Peyer's patch (tissue), 4 donors: ENCODE measurements around the gene SPATA33. TPM values are rescaled to one million over a fixed set of nuclear protein-coding genes. Genes with fewer than 3 reads are reported as not detected.
"Not testable (repeated sequence)": the region's sequence is repeated elsewhere in the genome, so short reads cannot be mapped to it uniquely, and the experiment has no call there.

Source experiments
- DNase-seq, 3 donors: peaks; one replicate each; pipeline ENCODE4 v3.0.0-alpha.2; 2017 to 2019
- H3K27ac ChIP-seq, 4 donors: fragments of 200-600 bp; sonication (generic); one replicate each; pipeline ENCODE4 v1.5.1; 2016 to 2019
- H3K27me3 ChIP-seq, 2 donors: fragments of 200-600 bp; sonication (generic); one replicate each; pipeline ENCODE4 v1.5.1; 2019
- H3K36me3 ChIP-seq, 3 donors: fragments of 200-600 bp; sonication (generic); one replicate each; pipeline ENCODE4 v1.5.1; 2016 to 2019
- H3K4me1 ChIP-seq, 4 donors: fragments of 200-600 bp; sonication (generic); one replicate each; pipeline ENCODE4 v1.5.1; 2016 to 2019
- H3K4me3 ChIP-seq, 4 donors: fragments of 200-600 bp; sonication (generic); 1 replicate in 3 of 4; 2 replicates in 1 of 4; pipeline ENCODE4 v1.5.1; 2016 to 2019; ENCODE audit warnings: mild to moderate bottlenecking in 1 of 4
- H3K9me3 ChIP-seq, 4 donors: fragments of 200-600 bp; sonication (generic); one replicate each; pipeline ENCODE4 v1.5.1; 2016 to 2019; ENCODE audit warnings: mild to moderate bottlenecking in 1 of 4
- POLR2A ChIP-seq, 2 donors: fragments of 450-650 bp; IDR thresholded peaks; one replicate each; pipeline ENCODE4 v1.5.1; 2017; ENCODE audit warnings: antibody characterized with exemption in 2 of 2, mild to moderate bottlenecking in 2 of 2, moderate library complexity in 2 of 2
- total RNA-seq, 4 donors: library from RNA; depleted of rRNA; stranded (reverse); fragments of >200 nt; gene quantifications; one replicate each; pipeline ENCODE4 v1.1.0, GENCODE V29; 2016
- TF ChIP-seq, protein P1 (sequence below), 6 experiments: fragments of 450-650 bp in 4 of 6; fragments of 200-600 bp in 2 of 6; sonication (generic) in 1 of 6; IDR thresholded peaks; one replicate each; pipeline ENCODE4 v1.5.1; 2017 to 2019; ENCODE audit warnings: antibody characterized with exemption in 6 of 6, mild to moderate bottlenecking in 3 of 6, moderate library complexity in 1 of 6

The SPATA33 gene
- total RNA-seq, 4 donors from 2014 or later, result 13.9 to 76.7 (median 25.6) TPM

DNA sequence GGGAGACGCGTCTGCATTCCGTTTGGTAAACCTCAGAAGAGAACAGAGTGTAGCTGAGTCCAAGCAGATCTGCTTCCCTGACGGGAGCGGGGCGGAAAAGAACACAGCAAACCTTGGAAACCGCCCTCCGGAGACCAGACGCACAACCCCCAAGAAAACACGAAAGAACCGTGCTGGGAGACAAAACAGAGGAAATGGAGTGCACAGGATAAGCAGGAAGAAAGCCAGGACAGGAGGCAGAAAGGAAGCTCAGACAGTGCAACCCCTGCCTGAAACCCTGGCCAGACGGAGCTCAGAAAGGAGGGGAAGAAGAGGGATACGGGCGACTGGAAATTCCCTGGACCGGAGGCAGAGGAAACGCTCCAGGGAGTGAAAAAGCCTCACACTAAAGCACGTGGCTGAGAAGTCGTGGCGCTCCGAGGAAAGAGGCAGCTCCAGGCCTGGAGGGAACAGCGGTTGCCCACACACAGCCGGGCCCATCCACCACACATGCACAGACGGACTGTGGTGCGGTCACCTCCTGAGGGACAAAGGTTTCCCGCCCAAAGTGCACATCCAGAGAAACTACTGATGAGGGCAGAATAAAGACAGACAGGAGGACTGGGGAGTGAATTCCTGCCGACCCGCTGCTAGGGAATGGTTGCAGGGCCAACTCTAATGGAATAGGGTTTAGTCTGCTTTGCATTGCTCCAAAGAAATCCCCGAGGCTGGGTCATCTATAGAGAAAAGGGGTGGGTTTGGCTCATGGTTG lies 34.0 kb upstream of the SPATA33 start:
- no peak overlapping the region for H3K27ac ChIP-seq
- H3K9me3 ChIP-seq, result no peaks in the 10 kb centered on the region
- TF ChIP-seq POLR2A (IDR thresholded peaks at IDR 0.05), result no peak
- TF ChIP-seq, protein P1, sequence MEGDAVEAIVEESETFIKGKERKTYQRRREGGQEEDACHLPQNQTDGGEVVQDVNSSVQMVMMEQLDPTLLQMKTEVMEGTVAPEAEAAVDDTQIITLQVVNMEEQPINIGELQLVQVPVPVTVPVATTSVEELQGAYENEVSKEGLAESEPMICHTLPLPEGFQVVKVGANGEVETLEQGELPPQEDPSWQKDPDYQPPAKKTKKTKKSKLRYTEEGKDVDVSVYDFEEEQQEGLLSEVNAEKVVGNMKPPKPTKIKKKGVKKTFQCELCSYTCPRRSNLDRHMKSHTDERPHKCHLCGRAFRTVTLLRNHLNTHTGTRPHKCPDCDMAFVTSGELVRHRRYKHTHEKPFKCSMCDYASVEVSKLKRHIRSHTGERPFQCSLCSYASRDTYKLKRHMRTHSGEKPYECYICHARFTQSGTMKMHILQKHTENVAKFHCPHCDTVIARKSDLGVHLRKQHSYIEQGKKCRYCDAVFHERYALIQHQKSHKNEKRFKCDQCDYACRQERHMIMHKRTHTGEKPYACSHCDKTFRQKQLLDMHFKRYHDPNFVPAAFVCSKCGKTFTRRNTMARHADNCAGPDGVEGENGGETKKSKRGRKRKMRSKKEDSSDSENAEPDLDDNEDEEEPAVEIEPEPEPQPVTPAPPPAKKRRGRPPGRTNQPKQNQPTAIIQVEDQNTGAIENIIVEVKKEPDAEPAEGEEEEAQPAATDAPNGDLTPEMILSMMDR (IDR thresholded peaks at IDR 0.05), result no peak
- H3K36me3 ChIP-seq, result no peaks in the 10 kb centered on the region
- peaks cover 0 to 19% (median 0%) of the 10 kb centered on the region in 4 donors for H3K4me1 ChIP-seq
- no peaks in the 10 kb centered on the region for H3K27me3 ChIP-seq
- no peak for DNase-seq
- H3K4me3 ChIP-seq, result no peak overlapping the region

DNA sequence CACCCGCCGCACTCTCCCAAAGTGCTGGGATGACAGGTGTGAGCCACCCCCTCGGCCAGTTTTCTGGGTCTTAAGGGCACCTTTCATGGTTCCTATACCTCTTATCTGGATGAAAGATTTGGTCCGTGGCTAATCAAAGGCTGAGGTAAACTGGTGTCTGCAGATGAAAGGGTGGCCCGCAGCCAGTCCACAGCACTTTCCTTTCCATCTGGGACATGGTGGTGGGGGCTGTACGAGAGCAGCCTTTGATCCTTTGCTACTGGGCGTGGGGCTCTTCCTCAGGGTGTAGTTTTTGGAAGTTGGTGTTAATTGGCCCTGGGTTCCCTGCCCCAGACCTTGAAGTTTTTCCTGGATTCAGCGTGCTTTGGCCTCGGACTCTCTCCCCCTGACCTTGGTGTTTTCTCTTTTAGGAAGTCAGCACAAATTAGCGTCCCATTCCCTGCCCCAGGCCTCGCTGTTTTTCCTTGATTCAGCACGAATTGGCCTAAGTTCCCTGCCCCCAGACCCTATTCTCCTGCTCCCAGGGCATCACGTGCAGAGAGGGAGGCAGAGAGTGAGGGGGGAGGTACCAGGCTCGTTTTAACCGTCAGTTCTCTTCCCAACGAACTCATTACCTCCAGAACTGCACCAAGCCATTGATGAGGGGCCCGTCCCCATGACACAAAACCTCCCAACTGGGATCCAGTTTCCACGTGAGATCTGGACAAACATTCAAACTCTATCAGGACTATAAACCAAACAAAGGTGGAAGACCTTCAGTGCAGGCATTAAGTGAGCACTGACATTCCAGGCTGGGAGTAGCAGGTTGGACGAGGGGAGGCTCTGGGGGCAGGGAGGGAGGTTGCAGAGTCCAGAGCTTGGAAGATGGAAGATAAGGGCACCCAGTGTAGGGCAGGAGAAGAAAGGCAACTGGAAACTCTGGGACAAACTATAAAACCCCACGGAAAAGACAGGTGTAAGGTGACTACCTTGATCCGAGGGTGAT lies 32.6 kb upstream of the SPATA33 start:
- Histone ChIP-seq H3K4me1 (peaks cover 0 to 25% (median 0%) of the 10 kb centered on the region in 4 donors), H3K27ac (no peak overlapping the region), H3K27me3 (no peaks in the 10 kb centered on the region), H3K36me3 (no peaks in the 10 kb centered on the region), H3K4me3 (no peak overlapping the region), H3K9me3 (no peaks in the 10 kb centered on the region)
- TF ChIP-seq, protein P1 (IDR thresholded peaks at IDR 0.05), result no peak
- DNase-seq, result no peak

DNA sequence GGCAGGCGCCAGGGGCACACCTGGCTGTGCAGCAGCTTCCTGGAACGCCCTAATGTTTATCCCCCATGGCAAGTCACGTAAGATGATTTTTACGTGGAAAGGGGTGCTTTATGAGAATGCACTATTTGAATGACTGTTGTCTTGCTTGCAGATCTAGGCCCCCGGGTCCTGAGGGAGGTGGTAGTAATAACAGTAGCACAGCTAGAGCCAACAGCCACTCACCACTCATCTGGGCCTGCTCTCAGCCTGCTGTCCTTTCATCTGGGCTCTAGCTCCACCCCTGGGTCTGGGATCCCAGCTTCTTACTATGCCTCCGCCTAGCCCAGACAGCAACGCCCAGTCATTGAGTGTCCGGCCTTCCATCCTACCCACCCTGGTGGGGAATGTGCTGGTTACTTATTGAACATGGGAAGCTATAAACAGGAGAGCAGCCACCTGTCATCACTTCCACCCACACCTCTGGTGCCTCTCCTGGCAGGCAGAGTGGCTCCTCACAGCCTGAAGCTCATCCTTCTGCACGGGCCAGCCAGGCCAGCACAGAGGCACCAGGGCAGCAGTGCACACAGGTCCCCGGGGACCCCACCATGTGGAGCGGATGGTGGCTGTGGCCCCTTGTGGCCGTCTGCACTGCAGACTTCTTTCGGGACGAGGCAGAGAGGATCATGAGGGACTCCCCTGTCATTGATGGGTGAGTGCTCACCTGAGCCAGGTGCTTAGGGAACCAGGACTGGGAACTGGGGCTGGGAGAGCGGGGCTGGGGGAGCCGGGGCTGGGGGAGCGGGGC lies 27.6 kb upstream of the SPATA33 start:
- H3K4me1 ChIP-seq, result peaks cover 0 to 14% (median 0%) of the 10 kb centered on the region in 4 donors
- peak overlapping the region in 2 of 4 donors; percentile 70 to 89 for H3K27ac ChIP-seq
- H3K4me3 ChIP-seq, result peak overlapping the region in 3 of 4 donors; percentile 18 to 59 (median 53)
- H3K9me3 ChIP-seq, result no peaks in the 10 kb centered on the region
- peak in 2 of 3 donors; percentile 88 to 91 for DNase-seq
- H3K27me3 ChIP-seq, result no peaks in the 10 kb centered on the region
- TF ChIP-seq, protein P1 (IDR thresholded peaks at IDR 0.05), result peak in 3 of 6 experiments; percentile 8 to 28 (median 9)
- peak; percentile 97 to 98 for TF ChIP-seq POLR2A (IDR thresholded peaks at IDR 0.05)
- no peaks in the 10 kb centered on the region for H3K36me3 ChIP-seq

DNA sequence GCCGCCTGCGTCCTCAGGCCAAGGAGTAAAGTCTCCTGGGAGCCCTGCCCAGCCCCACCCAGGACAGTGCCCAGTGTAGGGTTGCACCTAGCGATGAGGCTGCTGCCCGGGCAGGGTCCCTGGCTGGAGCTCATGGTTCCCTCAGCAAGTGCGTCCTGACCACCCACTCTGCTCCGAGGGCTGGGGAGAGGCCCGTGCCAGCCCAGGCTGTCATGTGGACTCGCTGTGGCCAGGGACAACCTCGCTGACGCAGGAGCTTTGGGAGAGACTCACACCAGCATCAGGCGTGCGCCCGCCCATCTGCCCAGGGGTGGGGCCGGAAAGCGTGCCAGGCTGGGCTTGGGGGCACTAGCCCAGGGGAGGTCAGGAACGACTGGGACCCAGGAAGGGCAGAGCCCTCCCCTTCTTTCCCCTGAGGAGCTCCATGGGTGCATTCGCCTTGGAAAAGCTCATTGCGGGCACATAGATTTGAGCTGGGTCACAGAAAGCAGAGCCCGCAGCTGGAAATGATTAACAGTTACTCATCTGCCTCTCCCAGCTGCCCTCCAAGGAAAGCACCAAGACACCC lies 24.5 kb upstream of the SPATA33 start:
- Histone ChIP-seq H3K4me3 (peak overlapping the region in 2 of 4 donors; percentile 53 to 59), H3K27me3 (no peaks in the 10 kb centered on the region), H3K27ac (peak overlapping the region in 3 of 4 donors; percentile 32 to 89 (median 70)), H3K9me3 (no peaks in the 10 kb centered on the region), H3K36me3 (peaks cover 0 to 27% (median 0%) of the 10 kb centered on the region in 3 donors), H3K4me1 (peaks cover 0 to 13% (median 0%) of the 10 kb centered on the region in 4 donors)
- TF ChIP-seq POLR2A (IDR thresholded peaks at IDR 0.05), result no peak
- TF ChIP-seq, protein P1 (IDR thresholded peaks at IDR 0.05), result no peak
- peak in 2 of 3 donors; percentile 82 to 87 for DNase-seq

DNA sequence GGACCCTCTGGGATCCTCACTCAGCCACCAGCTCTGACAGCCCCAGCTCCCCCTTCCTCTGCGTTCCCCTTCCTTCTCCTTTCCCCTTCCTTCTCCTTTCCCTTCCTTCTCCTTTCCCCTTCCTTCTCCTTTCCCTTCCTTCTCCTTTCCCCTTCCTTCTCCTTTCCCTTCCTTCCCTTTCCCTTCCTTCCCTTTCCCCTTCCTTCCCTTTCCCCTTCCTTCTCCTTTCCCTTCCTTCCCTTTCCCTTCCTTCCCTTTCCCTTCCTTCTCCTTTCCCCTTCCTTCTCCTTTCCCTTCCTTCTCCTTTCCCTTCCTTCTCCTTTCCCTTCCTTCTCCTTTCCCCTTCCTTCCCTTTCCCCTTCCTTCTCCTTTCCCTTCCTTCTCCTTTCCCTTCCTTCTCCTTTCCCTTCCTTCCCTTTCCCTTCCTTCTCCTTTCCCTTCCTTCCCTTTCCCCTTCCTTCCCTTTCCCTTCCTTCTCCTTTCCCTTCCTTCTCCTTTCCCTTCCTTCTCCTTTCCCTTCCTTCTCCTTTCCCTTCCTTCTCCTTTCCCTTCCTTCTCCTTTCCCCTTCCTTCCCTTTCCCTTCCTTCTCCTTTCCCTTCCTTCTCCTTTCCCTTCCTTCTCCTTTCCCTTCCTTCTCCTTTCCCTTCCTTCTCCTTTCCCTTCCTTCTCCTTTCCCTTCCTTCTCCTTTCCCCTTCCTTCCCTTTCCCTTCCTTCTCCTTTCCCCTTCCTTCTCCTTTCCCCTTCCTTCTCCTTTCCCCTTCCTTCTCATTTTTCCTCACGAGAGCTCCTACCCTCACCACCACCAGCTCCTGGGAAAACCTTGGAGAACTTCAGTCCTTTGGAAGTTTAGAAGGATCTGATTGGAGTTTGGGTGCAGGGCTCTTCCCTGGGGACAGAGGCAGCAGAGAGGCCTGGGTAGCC lies 22.9 kb upstream of the SPATA33 start:
- not testable (repeated sequence) for H3K4me3 ChIP-seq, H3K27ac ChIP-seq, H3K9me3 ChIP-seq, H3K27me3 ChIP-seq, H3K4me1 ChIP-seq, DNase-seq
- peaks cover 0 to 30% (median 0%) of the 10 kb centered on the region in 3 donors for H3K36me3 ChIP-seq
